GM03348 (cell line): ENCODE measurements around the gene UGT1A8.
"Not testable (repeated sequence)": the region's sequence is repeated elsewhere in the genome, so short reads cannot be mapped to it uniquely, and the experiment has no call there.

Experiments
- DNase-seq: peaks from one replicate; pipeline ENCODE4 v3.0.0; 2012; ENCODE audit warnings: low spot score

Gene UGT1A8

GRCh38 chr2:233617476-233617875, at the start of gene UGT1A8:
Gene UGT1A8 (plus strand): TSS chr2:233617633. CDS start chr2:233617708, 75 bp downstream.
- not testable (repeated sequence) for DNase-seq

- no peak for DNase-seq
These were observed 46.4 kb upstream of the UGT1A8 start for GRCh38 chr2:233571001-233571400.

GRCh38 chr2:233571462-233571861, 46.0 kb upstream of the UGT1A8 start:
- no peak for DNase-seq

GRCh38 chr2:233572468-233572867, 45.0 kb upstream of the UGT1A8 start:
- no peak for DNase-seq

- not testable (repeated sequence) for DNase-seq
These were observed 40.1 kb upstream of the UGT1A8 start for GRCh38 chr2:233577341-233577740.

GRCh38 chr2:233583217-233583965, 34.0 kb upstream of the UGT1A8 start:
- DNase-seq = not testable (repeated sequence)

GRCh38 chr2:233584210-233584609, 33.2 kb upstream of the UGT1A8 start:
- no peak for DNase-seq

- no peak for DNase-seq
These were observed 29.0 kb upstream of the UGT1A8 start for GRCh38 chr2:233588400-233588799.

GRCh38 chr2:233592706-233593105, 24.7 kb upstream of the UGT1A8 start:
- not testable (repeated sequence) for DNase-seq

GRCh38 chr2:233593201-233593600, 24.2 kb upstream of the UGT1A8 start:
- DNase-seq = no peak

GRCh38 chr2:233597522-233597921, 19.9 kb upstream of the UGT1A8 start:
- no peak for DNase-seq

- DNase-seq = no peak
These were observed 18.5 kb upstream of the UGT1A8 start for GRCh38 chr2:233598952-233599351.

GRCh38 chr2:233600386-233600785, 17.0 kb upstream of the UGT1A8 start:
- DNase-seq = no peak

GRCh38 chr2:233602076-233602475, 15.4 kb upstream of the UGT1A8 start:
- DNase-seq = no peak

GRCh38 chr2:233603520-233603919, 13.9 kb upstream of the UGT1A8 start:
- no peak for DNase-seq

- DNase-seq = no peak
These were observed 12.6 kb upstream of the UGT1A8 start for GRCh38 chr2:233604826-233605225.

- no peak for DNase-seq
These were observed 11.8 kb upstream of the UGT1A8 start for GRCh38 chr2:233605680-233606079.

GRCh38 chr2:233611284-233611683, 6.1 kb upstream of the UGT1A8 start:
- no peak for DNase-seq

GRCh38 chr2:233620204-233620603, 2.8 kb downstream of the UGT1A8 start:
- no peak for DNase-seq

- not testable (repeated sequence) for DNase-seq
These were observed 4.4 kb downstream of the UGT1A8 start for GRCh38 chr2:233621863-233622262.

GRCh38 chr2:233627331-233628025, 10.0 kb downstream of the UGT1A8 start:
- DNase-seq = no peak

- not testable (repeated sequence) for DNase-seq
These were observed 18.9 kb downstream of the UGT1A8 start, which contains the start of gene UGT1A10 for GRCh38 chr2:233636306-233636705. Gene UGT1A10 (plus strand): TSS chr2:233636448. CDS start chr2:233636523, 75 bp downstream.

GRCh38 chr2:233638836-233639235, 21.4 kb downstream of the UGT1A8 start:
- DNase-seq = no peak
